BJ (cell line): Measurements from ENCODE around the gene SBK2. TPM values are rescaled to one million over a fixed set of nuclear protein-coding genes. Genes with fewer than 3 reads are reported as not detected.

ENCODE experiments used
- CTCF ChIA-PET: fragments of 350-600 bp; formaldehyde crosslinking; extraction: SDS; loops from one replicate; lab custom pipeline; 2021; ENCODE audit warnings: antibody characterized with exemption, inconsistent platforms; lab: Yijun Ruan, JAX
- POLR2A ChIA-PET: fragments of 300-600 bp; sonication (Branson Sonifier 250); formaldehyde crosslinking; extraction: SDS; loops from one replicate; lab custom pipeline; 2021; ENCODE audit warnings: antibody characterized with exemption; lab: Charles Lee
- DNase-seq: peaks from one replicate; pipeline ENCODE4 v3.0.0-alpha.2; 2011; ENCODE audit warnings: low read depth
- H3K27me3 ChIP-seq: 2 replicates; pipeline ENCODE4 v1.6.0; 2011; ENCODE audit warnings: low read length; ENCODE audit not compliant: control insufficient read depth, insufficient read depth
- H3K36me3 ChIP-seq: 2 replicates; pipeline ENCODE4 v1.5.1; 2011; ENCODE audit warnings: low read length; ENCODE audit not compliant: control insufficient read depth, insufficient read depth
- H3K4me3 ChIP-seq: 2 replicates; pipeline ENCODE4 v1.5.1; 2011; ENCODE audit warnings: low read depth, mild to moderate bottlenecking, control low read depth, low read length
- polyA plus RNA-seq: library from polyadenylated mRNA; depleted of rRNA; stranded (reverse); fragments of >200 nt; gene quantifications from 2 replicates; pipeline ENCODE4 v1.2.3, GENCODE V29; 2011
- TF ChIP-seq, protein P1 (sequence below): IDR thresholded peaks from 2 replicates; pipeline ENCODE4 v1.5.1; 2011; ENCODE audit warnings: low read depth, mild to moderate bottlenecking, control low read depth, inconsistent platforms, low read length, moderate library complexity; ENCODE audit not compliant: insufficient read depth

The SBK2 gene
- polyA plus RNA-seq, 1 experiment = not detected

DNA sequence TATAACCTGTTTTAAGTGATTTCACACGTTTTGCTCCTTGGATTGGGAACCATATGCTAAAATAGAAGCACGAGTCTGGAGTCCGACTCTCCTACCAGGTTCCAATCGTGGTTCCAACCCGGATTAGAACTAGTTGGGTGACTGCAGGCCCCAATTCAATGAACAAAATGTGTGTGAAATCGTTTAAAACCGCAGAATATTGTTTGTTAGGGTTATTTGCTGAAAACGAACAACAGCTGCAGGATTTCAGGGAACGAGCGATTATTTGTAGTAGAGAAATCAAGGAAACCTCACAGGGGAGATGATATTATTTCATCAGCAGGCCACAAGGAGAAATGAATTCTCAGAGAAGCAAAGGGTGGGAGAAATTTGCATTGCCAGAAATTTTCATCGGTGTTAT is 32.0 kb downstream of the SBK2 start:
- POLR2A ChIA-PET = no interaction called here
- no peak overlapping the region for H3K4me3 ChIP-seq
- TF ChIP-seq, protein P1, sequence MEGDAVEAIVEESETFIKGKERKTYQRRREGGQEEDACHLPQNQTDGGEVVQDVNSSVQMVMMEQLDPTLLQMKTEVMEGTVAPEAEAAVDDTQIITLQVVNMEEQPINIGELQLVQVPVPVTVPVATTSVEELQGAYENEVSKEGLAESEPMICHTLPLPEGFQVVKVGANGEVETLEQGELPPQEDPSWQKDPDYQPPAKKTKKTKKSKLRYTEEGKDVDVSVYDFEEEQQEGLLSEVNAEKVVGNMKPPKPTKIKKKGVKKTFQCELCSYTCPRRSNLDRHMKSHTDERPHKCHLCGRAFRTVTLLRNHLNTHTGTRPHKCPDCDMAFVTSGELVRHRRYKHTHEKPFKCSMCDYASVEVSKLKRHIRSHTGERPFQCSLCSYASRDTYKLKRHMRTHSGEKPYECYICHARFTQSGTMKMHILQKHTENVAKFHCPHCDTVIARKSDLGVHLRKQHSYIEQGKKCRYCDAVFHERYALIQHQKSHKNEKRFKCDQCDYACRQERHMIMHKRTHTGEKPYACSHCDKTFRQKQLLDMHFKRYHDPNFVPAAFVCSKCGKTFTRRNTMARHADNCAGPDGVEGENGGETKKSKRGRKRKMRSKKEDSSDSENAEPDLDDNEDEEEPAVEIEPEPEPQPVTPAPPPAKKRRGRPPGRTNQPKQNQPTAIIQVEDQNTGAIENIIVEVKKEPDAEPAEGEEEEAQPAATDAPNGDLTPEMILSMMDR = no peak
- DNase-seq = no peak
- H3K36me3 ChIP-seq = peaks cover 18% of the 10 kb centered on the region
- H3K27me3 ChIP-seq = no peaks in the 10 kb centered on the region
- CTCF ChIA-PET = interaction anchor here (0.8 to 3.1 kb wide), 20 partner anchors 9 to 369 kb away, joined by 3 to 106 read pairs (median 8); partner anchors contain the start of genes NAT14, SSC5D, TMEM238 and ZNF628

GRCh38 chr19:55504252-55504603 is 32.7 kb downstream of the SBK2 start:
- CTCF ChIA-PET = interaction anchor here (0.6 to 3.1 kb wide), 41 partner anchors 10 to 372 kb away, joined by 3 to 106 read pairs (median 5); partner anchors contain the start of genes ISOC2, NAT14, SSC5D and TMEM238
- Histone ChIP-seq H3K4me3 (no peak overlapping the region), H3K27me3 (no peaks in the 10 kb centered on the region), H3K36me3 (peaks cover 22% of the 10 kb centered on the region)
- no peak for DNase-seq
- TF ChIP-seq, protein P1 = no peak
- POLR2A ChIA-PET = interaction anchor here (0.6 to 1.2 kb wide), 2 partner anchors 11 to 38 kb away, joined by 4 to 11 read pairs; no protein-coding TSS in a partner anchor

- DNase-seq = peak; percentile 31
- CTCF ChIA-PET = interaction anchor here (0.6 to 3.1 kb wide), 42 partner anchors 10 to 371 kb away, joined by 3 to 106 read pairs (median 5); partner anchors contain the start of genes FIZ1, ISOC2, NAT14 and SSC5D
- TF ChIP-seq, protein P1 = peak; percentile 98
- Histone ChIP-seq H3K36me3 (peaks cover 23% of the 10 kb centered on the region), H3K27me3 (no peaks in the 10 kb centered on the region), H3K4me3 (peak overlapping the region; percentile 45)
- POLR2A ChIA-PET = interaction anchor here (0.6 to 1.2 kb wide), 2 partner anchors 11 to 37 kb away, joined by 4 to 11 read pairs; no protein-coding TSS in a partner anchor
Measured at GRCh38 chr19:55503502-55504251, 33.3 kb downstream of the SBK2 start.

DNA sequence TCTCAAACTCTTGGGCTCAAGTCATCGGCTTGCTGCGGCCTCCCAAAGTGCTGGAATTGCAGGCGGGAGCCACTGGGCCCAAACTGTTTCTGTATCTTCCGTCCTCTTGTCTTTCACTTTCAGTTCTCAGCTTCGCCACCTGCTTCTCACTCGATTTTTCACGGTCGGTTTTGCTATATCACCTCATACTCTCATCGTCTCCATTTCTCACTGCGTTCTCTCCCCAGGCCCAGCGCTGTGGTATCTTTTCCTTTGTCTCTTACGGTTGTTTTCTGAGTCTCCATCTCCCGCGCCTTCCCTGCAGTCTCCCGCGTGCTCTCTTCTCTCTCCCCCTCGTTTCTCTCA is 33.8 kb downstream of the SBK2 start:
- H3K27me3 ChIP-seq = no peaks in the 10 kb centered on the region
- H3K4me3 ChIP-seq = no peak overlapping the region
- POLR2A ChIA-PET = interaction anchor here (1.2 kb wide), 1 partner anchor 10 kb away, joined by 11 read pairs; no protein-coding TSS in a partner anchor
- peaks cover 23% of the 10 kb centered on the region for H3K36me3 ChIP-seq
- DNase-seq = no peak
- CTCF ChIA-PET = interaction anchor here (0.7 to 3.1 kb wide), 21 partner anchors 11 to 363 kb away, joined by 3 to 106 read pairs (median 6); partner anchors contain the start of genes FIZ1, ISOC2, NAT14 and SSC5D
- TF ChIP-seq, protein P1 = no peak
